Measurements from ENCODE around the gene TMSB15B. TPM values are rescaled to one million over a fixed set of nuclear protein-coding genes. Genes with fewer than 3 reads are reported as not detected.
A peak's percentile ranks its signal among the peaks of the same experiment; 100 is the strongest.
"Not testable (repeated sequence)": the region's sequence is repeated elsewhere in the genome, so short reads cannot be mapped to it uniquely, and the experiment has no call there.

TMSB15B gene
- 13.6 TPM for polyA plus RNA-seq (2013)

DNA sequence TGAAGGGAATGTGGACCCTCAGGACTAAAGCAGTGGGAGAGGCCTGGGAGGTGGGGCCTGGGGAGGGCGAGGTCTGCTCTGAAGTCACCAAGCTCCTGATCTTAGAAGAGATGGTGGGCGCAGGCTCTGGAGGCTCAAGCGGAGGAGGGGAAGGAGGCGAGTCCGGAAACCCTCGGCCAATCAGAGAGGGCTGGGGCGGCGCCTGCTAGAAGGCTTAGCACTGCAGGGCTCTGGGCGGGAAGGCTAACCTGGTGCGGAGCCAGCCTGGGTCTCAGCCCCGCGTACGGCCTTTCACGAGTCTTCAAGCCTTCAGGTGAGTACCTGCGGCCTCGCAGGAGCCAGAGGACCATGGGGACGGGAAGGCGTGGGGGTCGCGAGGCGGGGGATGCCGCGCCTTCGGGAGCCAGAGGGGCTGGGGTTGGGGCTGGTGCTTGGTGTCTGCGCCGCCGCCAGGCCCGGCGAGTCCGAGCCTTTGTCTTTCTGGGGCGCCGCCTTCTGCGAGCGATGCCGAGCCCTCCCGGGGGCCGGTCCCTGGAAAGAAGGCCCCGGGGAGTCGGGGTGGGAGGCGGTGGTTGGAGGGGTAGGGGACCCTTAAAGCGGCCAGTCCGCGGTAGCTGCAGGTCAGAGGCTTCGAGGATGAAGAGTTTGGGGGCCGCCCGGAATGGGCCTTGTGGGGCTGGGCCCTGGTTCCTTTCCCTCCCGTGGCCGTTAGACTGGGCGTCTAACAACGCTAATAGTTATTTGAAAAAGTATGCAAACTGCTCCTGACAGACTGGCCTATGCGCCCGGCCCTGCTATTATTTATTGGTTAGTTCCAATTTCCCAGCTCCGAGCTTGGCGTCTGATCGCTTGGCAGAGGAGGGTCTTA is at the start of gene TMSB15B:
Gene TMSB15B (plus strand): TSS at position 217 of the 868 bp plus-strand sequence.
- CTCF ChIA-PET; DNase-seq; H3K27me3 ChIP-seq (replicated peaks in 2 of 5; ENCODE audit: control insufficient read depth in 4 of 5, insufficient read depth in 5 of 5, low read length in 4 of 5); H3K9me3 ChIP-seq (ENCODE audit: control extremely low read depth in 1 of 5, control insufficient read depth in 4 of 5, insufficient read depth in 2 of 5, low read depth in 1 of 5, low read length in 4 of 5); H3K27ac ChIP-seq (ENCODE audit: insufficient read depth in 1 of 2, low read depth in 1 of 2, low read length in 2 of 2, poor library complexity in 1 of 2, severe bottlenecking in 2 of 2); POLR2A ChIA-PET; H3K36me3 ChIP-seq (ENCODE audit: control insufficient read depth in 4 of 4, insufficient read depth in 4 of 4, low read length in 3 of 4); H3K4me1 ChIP-seq (ENCODE audit: control extremely low read depth in 1 of 4, control insufficient read depth in 4 of 4, insufficient read depth in 4 of 4, low read length in 3 of 4); H3K4me3 ChIP-seq (ENCODE audit: control insufficient read depth in 1 of 7, extremely low read depth in 1 of 7, insufficient read depth in 4 of 7, low read depth in 2 of 7, low read length in 6 of 7): not testable (repeated sequence)
- no CpG with 5 or more reads among the region's 55 CpGs for WGBS (ENCODE audit: insufficient coverage)

DNA sequence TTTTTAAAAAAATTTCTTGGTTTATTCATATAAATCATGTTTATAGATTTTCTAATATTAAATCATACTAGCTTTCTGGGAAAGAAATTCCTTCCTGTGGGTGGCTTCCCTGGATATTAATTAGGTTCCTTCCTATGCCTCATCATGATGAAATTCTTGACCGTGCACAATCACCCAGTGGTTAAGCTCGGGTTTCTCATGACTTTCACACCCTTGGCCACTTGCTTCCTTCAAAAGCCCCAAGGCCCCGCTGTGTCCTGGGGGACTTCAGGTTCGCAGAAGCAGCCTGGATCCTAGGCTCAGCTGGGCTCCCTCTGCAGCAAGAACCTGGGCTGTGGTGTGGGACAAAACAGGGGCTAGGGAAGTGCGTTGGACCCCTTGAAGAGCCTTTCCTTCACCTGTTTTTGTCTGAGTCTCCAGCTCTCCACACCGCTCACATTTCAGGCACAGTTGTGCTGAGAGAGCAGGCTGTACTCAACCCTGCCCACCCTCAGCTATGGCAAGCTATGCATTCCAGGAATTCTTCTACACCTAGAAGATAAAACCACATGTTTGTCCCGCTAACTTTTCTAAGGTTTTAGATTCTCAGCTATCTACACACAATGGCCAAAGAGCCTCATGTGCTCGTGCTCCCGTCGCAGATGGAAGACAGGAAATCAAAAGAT is 48.9 kb upstream of the TMSB15B start:
- no peak for DNase-seq
- Histone ChIP-seq H3K4me1 (ENCODE audit: control extremely low read depth in 1 of 4, control insufficient read depth in 4 of 4, insufficient read depth in 4 of 4, low read length in 3 of 4) (peaks cover 0 to 4% (median 3%) of the 10 kb centered on the region in 4 experiments), H3K27me3 (replicated peaks in 2 of 5; ENCODE audit: control insufficient read depth in 4 of 5, insufficient read depth in 5 of 5, low read length in 4 of 5) (peaks cover 0 to 18% (median 0%) of the 10 kb centered on the region in 5 experiments), H3K36me3 (ENCODE audit: control insufficient read depth in 4 of 4, insufficient read depth in 4 of 4, low read length in 3 of 4) (no peaks in the 10 kb centered on the region), H3K9me3 (ENCODE audit: control extremely low read depth in 1 of 5, control insufficient read depth in 4 of 5, insufficient read depth in 2 of 5, low read depth in 1 of 5, low read length in 4 of 5) (no peaks in the 10 kb centered on the region), H3K4me3 (ENCODE audit: control insufficient read depth in 1 of 7, extremely low read depth in 1 of 7, insufficient read depth in 4 of 7, low read depth in 2 of 7, low read length in 6 of 7) (no peak overlapping the region), H3K27ac (ENCODE audit: insufficient read depth in 1 of 2, low read depth in 1 of 2, low read length in 2 of 2, poor library complexity in 1 of 2, severe bottlenecking in 2 of 2) (no peak overlapping the region)
- ChIA-PET POLR2A (no interaction called here), CTCF (no interaction called here)
- WGBS (ENCODE audit: insufficient coverage) = 68% methylated on average over 3 of the region's 10 CpGs

DNA sequence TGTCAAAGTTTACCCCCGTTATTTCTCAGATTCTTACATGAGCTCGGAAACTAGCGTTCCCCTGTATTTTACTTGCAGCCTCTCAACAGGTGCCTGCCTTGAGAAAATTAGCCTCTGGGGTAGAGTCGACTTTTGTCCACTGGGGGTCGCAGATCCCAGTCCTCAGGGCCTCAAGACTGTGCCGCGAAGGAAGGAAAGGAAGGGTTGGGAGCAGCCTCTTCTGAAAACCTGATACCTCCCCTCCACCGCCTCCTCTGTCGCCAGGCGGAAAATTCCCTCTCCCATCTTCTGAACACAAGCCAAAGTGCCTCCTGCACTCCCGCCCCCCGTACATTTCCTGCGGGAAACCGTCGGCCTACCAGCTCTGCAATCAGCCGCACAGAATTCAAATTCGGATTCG is 44.4 kb upstream of the TMSB15B start:
- Histone ChIP-seq H3K4me3 (ENCODE audit: control insufficient read depth in 1 of 7, extremely low read depth in 1 of 7, insufficient read depth in 4 of 7, low read depth in 2 of 7, low read length in 6 of 7) (peak overlapping the region; percentile 53 to 81 (median 66)), H3K9me3 (ENCODE audit: control extremely low read depth in 1 of 5, control insufficient read depth in 4 of 5, insufficient read depth in 2 of 5, low read depth in 1 of 5, low read length in 4 of 5) (no peaks in the 10 kb centered on the region), H3K27me3 (replicated peaks in 2 of 5; ENCODE audit: control insufficient read depth in 4 of 5, insufficient read depth in 5 of 5, low read length in 4 of 5) (peaks cover 0 to 27% (median 0%) of the 10 kb centered on the region in 5 experiments), H3K4me1 (ENCODE audit: control extremely low read depth in 1 of 4, control insufficient read depth in 4 of 4, insufficient read depth in 4 of 4, low read length in 3 of 4) (peaks cover 0 to 22% (median 7%) of the 10 kb centered on the region in 4 experiments), H3K36me3 (ENCODE audit: control insufficient read depth in 4 of 4, insufficient read depth in 4 of 4, low read length in 3 of 4) (no peaks in the 10 kb centered on the region), H3K27ac (ENCODE audit: insufficient read depth in 1 of 2, low read depth in 1 of 2, low read length in 2 of 2, poor library complexity in 1 of 2, severe bottlenecking in 2 of 2) (no peak overlapping the region)
- 15% methylated on average over 11 of the region's 18 CpGs for WGBS (ENCODE audit: insufficient coverage)
- DNase-seq = peak; percentile 59 to 77 (median 75)
- CTCF ChIA-PET = interaction anchor here (0.8 to 1.5 kb wide), 3 partner anchors 11 to 69 kb away, joined by 3 read pairs; no protein-coding TSS in a partner anchor
- POLR2A ChIA-PET = no interaction called here

DNA sequence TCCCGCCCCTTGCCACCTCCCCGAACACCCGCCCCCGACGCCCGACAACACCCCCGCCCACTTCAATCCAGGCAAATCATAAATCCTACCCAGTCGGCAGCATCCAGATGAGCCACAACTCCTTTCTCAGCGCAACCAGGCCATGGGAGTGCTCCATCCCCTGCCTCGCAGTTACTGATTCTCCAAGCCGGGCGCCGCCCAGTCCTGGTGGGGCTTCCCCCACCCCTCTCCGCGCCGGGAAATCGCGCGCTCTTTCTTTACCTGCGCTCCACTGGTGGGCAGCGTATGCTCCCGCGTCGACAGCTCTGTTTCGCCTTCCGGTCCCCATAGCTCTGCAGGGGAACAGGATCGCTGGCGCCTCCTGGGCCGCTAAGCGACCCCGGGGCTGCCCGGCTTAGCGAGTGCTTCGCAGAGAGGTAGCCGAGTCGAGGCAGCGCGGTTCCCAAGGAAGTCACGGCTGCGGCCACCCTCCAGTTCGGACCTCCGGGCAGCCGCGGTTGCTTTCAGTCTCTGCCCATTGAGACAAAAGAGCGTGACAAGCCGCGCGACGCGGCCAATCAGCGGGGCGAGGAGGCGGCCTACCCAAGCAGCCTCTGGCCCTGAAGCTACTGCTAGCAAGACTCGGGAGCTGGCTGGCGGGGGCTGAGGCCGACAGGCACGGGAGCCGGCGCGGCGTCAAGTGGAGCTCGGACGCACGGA is 43.7 kb upstream of the TMSB15B start:
- Histone ChIP-seq H3K4me1 (ENCODE audit: control extremely low read depth in 1 of 4, control insufficient read depth in 4 of 4, insufficient read depth in 4 of 4, low read length in 3 of 4) (peaks cover 0 to 22% (median 7%) of the 10 kb centered on the region in 4 experiments), H3K36me3 (ENCODE audit: control insufficient read depth in 4 of 4, insufficient read depth in 4 of 4, low read length in 3 of 4) (no peaks in the 10 kb centered on the region), H3K27me3 (replicated peaks in 2 of 5; ENCODE audit: control insufficient read depth in 4 of 5, insufficient read depth in 5 of 5, low read length in 4 of 5) (peaks cover 0 to 27% (median 0%) of the 10 kb centered on the region in 5 experiments), H3K4me3 (ENCODE audit: control insufficient read depth in 1 of 7, extremely low read depth in 1 of 7, insufficient read depth in 4 of 7, low read depth in 2 of 7, low read length in 6 of 7) (peak overlapping the region; percentile 53 to 81 (median 66)), H3K9me3 (ENCODE audit: control extremely low read depth in 1 of 5, control insufficient read depth in 4 of 5, insufficient read depth in 2 of 5, low read depth in 1 of 5, low read length in 4 of 5) (no peaks in the 10 kb centered on the region), H3K27ac (ENCODE audit: insufficient read depth in 1 of 2, low read depth in 1 of 2, low read length in 2 of 2, poor library complexity in 1 of 2, severe bottlenecking in 2 of 2) (peak overlapping the region in 1 of 2 experiments; percentile 34)
- DNase-seq = peak; percentile 31 to 71 (median 54)
- ChIA-PET CTCF (interaction anchor here (0.8 to 1.8 kb wide), 4 partner anchors 11 to 70 kb away, joined by 3 to 4 read pairs (median 4); no protein-coding TSS in a partner anchor), POLR2A (no interaction called here)
- 23% methylated on average over 50 of the region's 64 CpGs for WGBS (ENCODE audit: insufficient coverage)

DNA sequence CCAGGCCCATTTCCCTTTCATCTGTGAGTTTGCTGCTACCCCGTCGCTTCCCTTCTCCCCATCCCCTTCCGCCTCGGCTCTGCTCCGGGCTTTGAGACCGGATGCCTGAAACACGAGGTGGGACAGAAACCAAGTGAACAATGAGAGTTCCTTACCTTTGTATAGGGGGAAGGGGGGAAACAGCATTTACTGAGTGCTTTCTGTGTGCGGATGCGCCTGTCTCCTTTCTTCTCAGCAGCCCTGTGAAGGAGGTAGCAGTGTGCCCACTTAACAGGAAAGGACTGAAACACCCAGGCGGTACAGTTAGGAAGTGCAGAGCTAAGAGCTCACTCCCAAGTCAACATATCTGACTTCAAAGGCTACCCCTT is 43.2 kb upstream of the TMSB15B start:
- peak in 2 of 3 donors; percentile 53 to 60 for DNase-seq
- H3K27me3 ChIP-seq (replicated peaks in 2 of 5; ENCODE audit: control insufficient read depth in 4 of 5, insufficient read depth in 5 of 5, low read length in 4 of 5) = peaks cover 0 to 27% (median 0%) of the 10 kb centered on the region in 5 experiments
- no peak overlapping the region for H3K27ac ChIP-seq (ENCODE audit: insufficient read depth in 1 of 2, low read depth in 1 of 2, low read length in 2 of 2, poor library complexity in 1 of 2, severe bottlenecking in 2 of 2)
- H3K4me3 ChIP-seq (ENCODE audit: control insufficient read depth in 1 of 7, extremely low read depth in 1 of 7, insufficient read depth in 4 of 7, low read depth in 2 of 7, low read length in 6 of 7) = peak overlapping the region; percentile 26 to 81 (median 66)
- ChIA-PET CTCF (interaction anchor here (1.1 to 1.8 kb wide), 2 partner anchors 16 to 22 kb away, joined by 4 read pairs; no protein-coding TSS in a partner anchor), POLR2A (no interaction called here)
- H3K4me1 ChIP-seq (ENCODE audit: control extremely low read depth in 1 of 4, control insufficient read depth in 4 of 4, insufficient read depth in 4 of 4, low read length in 3 of 4) = peaks cover 0 to 22% (median 7%) of the 10 kb centered on the region in 4 experiments
- H3K9me3 ChIP-seq (ENCODE audit: control extremely low read depth in 1 of 5, control insufficient read depth in 4 of 5, insufficient read depth in 2 of 5, low read depth in 1 of 5, low read length in 4 of 5) = no peaks in the 10 kb centered on the region
- 33% methylated on average over 3 of the region's 10 CpGs for WGBS (ENCODE audit: insufficient coverage)
- H3K36me3 ChIP-seq (ENCODE audit: control insufficient read depth in 4 of 4, insufficient read depth in 4 of 4, low read length in 3 of 4) = no peaks in the 10 kb centered on the region

DNA sequence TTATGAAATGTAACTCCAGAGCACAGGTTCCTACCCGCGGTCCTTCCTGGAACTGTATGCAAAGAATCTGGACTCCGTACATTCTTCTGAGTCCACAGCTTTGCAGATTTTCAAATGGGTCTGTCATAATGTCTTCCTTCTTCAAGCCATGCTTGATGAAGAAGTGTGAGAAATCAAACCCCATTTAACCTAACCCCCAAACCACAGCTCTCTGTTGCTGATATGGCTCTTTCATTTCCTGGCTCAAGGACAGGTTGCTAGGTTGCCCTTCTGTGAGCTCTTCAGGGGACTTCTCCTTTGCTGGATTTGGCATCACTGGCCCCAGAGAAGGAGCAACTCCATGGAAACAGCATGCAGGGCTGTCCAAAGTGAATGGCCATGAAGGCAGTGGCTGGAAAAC is 41.9 kb upstream of the TMSB15B start:
- POLR2A ChIA-PET = not testable (repeated sequence)

More for the DNA sequence above, 41.9 kb upstream of the TMSB15B start:
- H3K27ac ChIP-seq (ENCODE audit: insufficient read depth in 1 of 2, low read depth in 1 of 2, low read length in 2 of 2, poor library complexity in 1 of 2, severe bottlenecking in 2 of 2); H3K4me3 ChIP-seq (ENCODE audit: control insufficient read depth in 1 of 7, extremely low read depth in 1 of 7, insufficient read depth in 4 of 7, low read depth in 2 of 7, low read length in 6 of 7); H3K9me3 ChIP-seq (ENCODE audit: control extremely low read depth in 1 of 5, control insufficient read depth in 4 of 5, insufficient read depth in 2 of 5, low read depth in 1 of 5, low read length in 4 of 5); H3K36me3 ChIP-seq (ENCODE audit: control insufficient read depth in 4 of 4, insufficient read depth in 4 of 4, low read length in 3 of 4): not testable (repeated sequence)
- Histone ChIP-seq H3K27me3 (replicated peaks in 2 of 5; ENCODE audit: control insufficient read depth in 4 of 5, insufficient read depth in 5 of 5, low read length in 4 of 5) (peaks cover 0 to 27% (median 0%) of the 10 kb centered on the region in 5 experiments), H3K4me1 (ENCODE audit: control extremely low read depth in 1 of 4, control insufficient read depth in 4 of 4, insufficient read depth in 4 of 4, low read length in 3 of 4) (peaks cover 0 to 22% (median 7%) of the 10 kb centered on the region in 4 experiments)
- DNase-seq = peak in 2 of 3 donors; percentile 49 to 65
- CTCF ChIA-PET = interaction anchor here (1.8 kb wide), 1 partner anchor 20 kb away, joined by 4 read pairs; no protein-coding TSS in a partner anchor
- 86% methylated on average over 3 of the region's 3 CpGs for WGBS (ENCODE audit: insufficient coverage)
